Measurements from ENCODE around the gene ALG9. TPM values are rescaled to one million over a fixed set of nuclear protein-coding genes. Genes with fewer than 3 reads are reported as not detected.
A peak's percentile ranks its signal among the peaks of the same experiment; 100 is the strongest.

Gene ALG9
- total and polyA plus RNA-seq, 2 of the 4 experiments (the other 2 are of a cell fraction) = 20.7 to 35.7 TPM

GRCh38 chr11:111776398-111777093 lies 94.8 kb downstream of the ALG9 start:
- Histone ChIP-seq H2AK5ac (ENCODE audit: low read depth, low read length) (no peak overlapping the region), H3K14ac (replicated peaks; ENCODE audit: low read depth, low read length) (no peak overlapping the region), H4K91ac (ENCODE audit: insufficient read depth, low read depth, low read length) (no peak overlapping the region), H3K4ac (ENCODE audit: low read depth, low read length) (no peak overlapping the region), H2BK20ac (ENCODE audit: low read depth, low read length) (0 out of 2 replicates have a peak overlapping the region, but pooled peaks have one; percentile 48), H4K5ac (ENCODE audit: low read depth, low read length) (no peak overlapping the region), H3K9ac (ENCODE audit: low read depth, low read length) (no peak overlapping the region), H3K23ac (ENCODE audit: low read depth, low read length) (no peak overlapping the region), H4K20me1 (ENCODE audit: insufficient read depth, low read length) (no peaks in the 10 kb centered on the region), H3K4me2 (ENCODE audit: low read depth, low read length) (no peak overlapping the region), H2BK120ac (ENCODE audit: low read depth, low read length) (no peak overlapping the region), H3K79me1 (ENCODE audit: low read depth in 1 of 2, low read length in 2 of 2) (no peaks in the 10 kb centered on the region), H3K27ac (ENCODE audit: insufficient read depth, low read length) (no peak overlapping the region), H3K4me3 (ENCODE audit: insufficient read depth, low read depth, low read length) (no peak overlapping the region), H3K18ac (ENCODE audit: low read depth, low read length) (peak overlapping the region; percentile 29; the same call in 1 of the 2 replicates), H3K56ac (ENCODE audit: extremely low read depth, insufficient read depth, low read length) (no peak overlapping the region), H3K4me1 (ENCODE audit: control insufficient read depth, insufficient read depth, low read length) (peaks cover 4% of the 10 kb centered on the region), H3K9me1 (ENCODE audit: insufficient read depth, low read length) (peaks cover 3% of the 10 kb centered on the region; the same call in 1 of the 2 replicates), H3K27me3 (ENCODE audit: control insufficient read depth, insufficient read depth, low read length) (no peaks in the 10 kb centered on the region), H2AK9ac (replicated peaks; ENCODE audit: low read depth, low read length, poor library complexity) (no peak overlapping the region), H2BK5ac (ENCODE audit: low read depth, low read length, poor library complexity, severe bottlenecking) (peak overlapping the region; percentile 10), H2BK15ac (ENCODE audit: low read depth, low read length) (peak overlapping the region; percentile 48; the same call in 2 of the 3 replicates), H3K36me3 (ENCODE audit: control insufficient read depth, insufficient read depth, low read length) (no peaks in the 10 kb centered on the region), H2AFZ (replicated peaks; ENCODE audit: low read length, poor library complexity) (no peak overlapping the region), H3K9me3 (ENCODE audit: control insufficient read depth, insufficient read depth, low read length) (no peaks in the 10 kb centered on the region), H4K8ac (ENCODE audit: low read depth in 2 of 2, low read length in 2 of 2) (no peak overlapping the region; a peak in 1 of 4 replicates)
- no peak for TF ChIP-seq NFE2L2 (IDR thresholded peaks at IDR 0.05; ENCODE audit: low read depth, low read length)
- no peak for TF ChIP-seq MAZ (IDR thresholded peaks at IDR 0.05; ENCODE audit: borderline replicate concordance, low read depth, low read length)
- no peak for TF ChIP-seq CHD1 (IDR thresholded peaks at IDR 0.05; ENCODE audit: low read depth, low read length)
- no peak for TF ChIP-seq ELK1 (IDR thresholded peaks at IDR 0.05; ENCODE audit: borderline replicate concordance, low read depth, low read length)
- no peak for TF ChIP-seq FOS (IDR thresholded peaks at IDR 0.05; ENCODE audit: low read depth, low read length)
- no peak for TF ChIP-seq MXI1 (IDR thresholded peaks at IDR 0.05; ENCODE audit: borderline replicate concordance, low read depth, low read length)
- CTCF ChIA-PET = interaction anchor here (1.0 to 1.8 kb wide), 8 partner anchors 9 to 181 kb away, joined by 3 to 13 read pairs (median 4); partner anchors contain the start of gene SIK2
- DNase-seq (no peak), ATAC-seq (ENCODE audit: low read depth) (no peak)
- in situ Hi-C loops (cut with MboI; ENCODE audit: low sequenced_read_pairs) = loop anchor here (5.0 to 10.0 kb wide), 3 partner anchors 174 to 492 kb away; partner anchors contain the start of gene SIK2
- intact Hi-C loops (cut with micrococcal nuclease) = loop anchor here (1.0 to 5.0 kb wide), 5 partner anchors 65 to 324 kb away; partner anchors contain the start of gene SIK2
- BruUV-seq (replicated peaks) = no TSS peak
- dilution Hi-C loops (cut with HindIII; ENCODE audit: low sequenced_read_pairs, unreplicated experiment) = no loop called here
- WGBS, 2 experiments (ENCODE audit: extremely low coverage in 2 of 2, insufficient read length in 1 of 2) = no CpG with 5 or more reads among the region's 6 CpGs
- POLR2A ChIA-PET (ENCODE audit: unreplicated experiment) = no interaction called here
